Natural killer cell (primary cell): ENCODE data around the gene PNKP. TPM values are rescaled to one million over a fixed set of nuclear protein-coding genes. Genes with fewer than 3 reads are reported as not detected.

ENCODE experiments used
- ATAC-seq, 3 donors: fragments of 150-1000 bp in 2 of 3; fragments of 200-7000 bp in 1 of 3; cut with Tn5 transposase; 1 replicate in 1 of 3; 2 replicates in 2 of 3; pipeline ENCODE4 v1.10.0; 2021; ENCODE audit warnings: mild to moderate bottlenecking in 2 of 3, moderate library complexity in 2 of 3
- DNase-seq, 2 donors: peaks; one replicate each; pipeline versions ENCODE4 v3.0.0 to v3.0.0-alpha.2; 2013 to 2021; ENCODE audit warnings: mixed read lengths in 1 of 2
- H3K27ac ChIP-seq: one replicate; pipeline ENCODE4 v1.5.1; 2013; ENCODE audit warnings: mild to moderate bottlenecking, low read length
- H3K27me3 ChIP-seq: one replicate; pipeline ENCODE4 v1.6.1; 2013; ENCODE audit warnings: low read length; ENCODE audit not compliant: control insufficient read depth, insufficient read depth
- H3K36me3 ChIP-seq: one replicate; pipeline ENCODE4 v1.6.1; 2013; ENCODE audit warnings: low read length; ENCODE audit not compliant: control insufficient read depth, insufficient read depth
- H3K4me1 ChIP-seq: one replicate; pipeline ENCODE4 v1.6.1; 2013; ENCODE audit warnings: low read length; ENCODE audit not compliant: control insufficient read depth, insufficient read depth
- H3K4me3 ChIP-seq: one replicate; pipeline ENCODE4 v1.5.1; 2013; ENCODE audit warnings: low read length
- H3K9me3 ChIP-seq: one replicate; pipeline ENCODE4 v1.6.1; 2013; ENCODE audit warnings: low read length; ENCODE audit not compliant: control insufficient read depth, insufficient read depth
- H3K27ac Mint-ChIP-seq, 2 donors: one replicate each; pipeline ENCODE4 v1.8.0; 2022; ENCODE audit warnings: mild to moderate bottlenecking in 2 of 2, mixed read lengths in 2 of 2, moderate library complexity in 1 of 2
- H3K27me3 Mint-ChIP-seq, 2 donors: one replicate each; pipeline ENCODE4 v1.8.0; 2022; ENCODE audit warnings: low read depth in 2 of 2, mixed read lengths in 2 of 2
- H3K36me3 Mint-ChIP-seq: one replicate; pipeline ENCODE4 v1.8.0; 2022; ENCODE audit warnings: mixed read lengths
- H3K4me1 Mint-ChIP-seq, 2 donors: one replicate each; pipeline ENCODE4 v1.8.0; 2022; ENCODE audit warnings: mixed read lengths in 2 of 2
- H3K4me3 Mint-ChIP-seq: one replicate; pipeline ENCODE4 v1.8.0; 2022; ENCODE audit warnings: mild to moderate bottlenecking, moderate library complexity, mixed read lengths
- H3K9me3 Mint-ChIP-seq, 2 donors: one replicate each; pipeline ENCODE4 v1.8.0; 2022; ENCODE audit warnings: mixed read lengths in 2 of 2
- CTCF ChIP-seq: fragments of 200-600 bp; IDR thresholded peaks from one replicate; pipeline ENCODE4 v1.8.0; 2022; ENCODE audit warnings: antibody characterized with exemption
- WGBS: methylation state at CpG from one replicate; pipeline ENCODE4 v1.1.7; 2013; ENCODE audit warnings: missing lambda C conversion rate; ENCODE audit not compliant: insufficient coverage; 5-methylcytosine and 5-hydroxymethylcytosine counted together
- intact Hi-C: fragments of 100-400 bp; cut with micrococcal nuclease; formaldehyde crosslinking; loops from one replicate; pipeline ENCODE4 v1.14.2; 2022
- total RNA-seq, 4 donors: library from RNA; stranded (reverse); fragments of 120-200 nt in 1 of 4; gene quantifications; one replicate each; pipeline versions ENCODE4 v1.2.3 to v1.2.4, GENCODE V29; 2013 to 2022

The PNKP gene
- total RNA-seq, 3 donors from 2014 or later (not counting 1 experiment from before 2014, with no cell fraction given) = 228 to 253 (median 243) TPM

DNA sequence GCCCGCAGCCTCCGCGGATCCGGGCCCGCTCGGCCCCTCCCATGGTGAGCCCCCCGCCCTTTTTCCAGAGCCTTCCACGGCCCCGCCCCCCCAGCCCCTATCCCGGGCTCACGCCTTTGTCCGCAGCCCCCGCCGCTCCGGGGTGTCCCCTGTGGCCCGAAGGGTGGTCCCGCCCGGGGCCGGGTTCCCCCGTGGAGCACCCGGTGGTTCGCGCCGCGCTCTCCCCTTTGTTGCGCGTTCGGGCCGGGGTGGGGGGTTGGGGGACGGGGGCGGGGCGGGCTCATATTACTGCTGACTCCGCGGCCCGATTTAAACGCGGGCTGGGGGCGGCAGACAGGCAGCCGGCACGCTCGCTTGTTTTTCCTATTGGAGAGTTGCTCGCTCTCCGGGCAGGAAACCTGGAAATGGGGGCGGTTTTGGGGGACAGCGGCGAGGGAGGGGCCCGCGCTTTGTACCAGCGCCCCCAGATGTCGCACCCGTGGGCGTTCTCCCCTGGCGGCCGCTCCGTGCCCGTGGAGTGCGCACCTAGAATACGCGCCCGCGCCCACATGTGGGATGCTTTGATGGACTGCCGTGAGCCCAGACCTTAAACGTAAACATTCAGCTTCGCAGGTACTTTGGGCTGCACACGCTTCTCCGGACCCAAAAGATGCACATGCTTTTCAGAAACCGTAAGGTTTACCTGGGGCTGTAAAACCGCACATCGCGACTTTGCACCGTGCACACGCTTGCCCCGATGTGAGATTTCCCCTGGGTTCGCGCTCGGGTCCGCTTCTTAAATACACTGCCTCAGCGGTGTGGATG is 15.7 kb downstream of the PNKP start:
- intact Hi-C loops = loop anchor here (2.0 kb wide), 2 partner anchors 15 to 33 kb away; partner anchors contain the start of genes MED25 and PNKP
- Histone ChIP-seq H3K36me3 (peaks cover 3% of the 10 kb centered on the region), H3K4me1 (peaks cover 31% of the 10 kb centered on the region), H3K27me3 (no peaks in the 10 kb centered on the region), H3K4me3 (peak overlapping the region; percentile 40), H3K27ac (no peak overlapping the region), H3K9me3 (no peaks in the 10 kb centered on the region)
- WGBS = 2% methylated on average over 73 of the region's 78 CpGs
- DNase-seq = peak in 1 of 2 donors; percentile 60
- Mint-ChIP-seq H3K27me3 (no peaks in the 10 kb centered on the region), H3K36me3 (no peaks in the 10 kb centered on the region), H3K4me1 (peaks cover 30 to 33% of the 10 kb centered on the region in 2 donors), H3K4me3 (peak overlapping the region; percentile 80), H3K27ac (peak overlapping the region; percentile 56 to 95), H3K9me3 (no peaks in the 10 kb centered on the region)
- no peak for ATAC-seq
- TF ChIP-seq CTCF = no peak

DNA sequence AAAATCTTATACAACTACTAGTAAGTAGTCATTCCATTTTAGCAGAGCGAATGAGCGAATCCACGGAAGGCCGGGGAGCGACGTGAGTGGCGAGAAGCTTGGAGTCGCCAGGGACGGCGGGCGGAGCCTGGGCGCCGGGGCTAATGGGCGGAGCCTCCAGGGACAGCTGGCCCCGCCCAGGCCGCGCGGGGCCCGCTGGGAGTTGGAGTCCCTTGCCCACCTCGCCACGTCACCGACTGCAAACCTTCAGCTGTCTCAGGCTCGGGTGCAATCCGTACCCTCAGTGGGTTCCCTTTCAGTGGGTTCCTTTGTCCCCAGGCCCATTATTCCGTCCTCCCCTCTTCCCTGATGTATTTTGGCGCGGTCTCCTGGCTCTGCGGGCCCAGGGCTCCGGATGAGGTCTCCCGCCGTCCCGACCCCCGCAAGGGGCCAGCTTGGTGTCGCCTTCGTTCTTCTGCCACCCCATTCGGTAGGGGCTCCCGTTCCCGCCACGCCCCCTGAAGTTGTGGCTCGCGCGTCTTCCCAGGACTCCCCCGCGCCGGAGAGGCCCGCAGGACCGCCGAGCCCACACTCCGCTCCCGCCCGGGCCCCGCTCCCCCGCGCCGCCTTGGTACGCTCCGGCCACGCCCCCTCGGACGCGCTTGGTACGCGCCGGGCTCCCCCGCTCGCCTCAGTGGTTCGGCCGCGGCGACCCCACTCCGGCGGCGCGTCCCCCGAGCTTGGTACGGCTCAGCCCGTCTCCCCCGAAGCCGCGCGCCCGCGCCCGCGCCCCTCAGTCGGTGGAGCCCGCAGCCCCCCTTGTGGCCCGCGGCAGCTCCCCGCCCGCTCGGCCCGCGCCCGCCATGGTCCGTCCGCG is 16.7 kb downstream of the PNKP start, which contains the start of gene PTOV1:
TSS of gene PTOV1 (plus strand) at position 673 of the 856 bp plus-strand sequence.
- H3K9me3 ChIP-seq = no peaks in the 10 kb centered on the region
- DNase-seq = peak; percentile 92 to 95
- peak within 1 kb of the TSS; percentile 93 for H3K4me3 Mint-ChIP-seq
- peak within 1 kb of the TSS; percentile 94 for H3K27ac ChIP-seq
- TF ChIP-seq CTCF = no peak
- H3K9me3 Mint-ChIP-seq = no peaks in the 10 kb centered on the region
- H3K4me1 ChIP-seq = peaks cover 31% of the 10 kb centered on the region
- peak; percentile 90 to 96 (median 91) for ATAC-seq
- H3K27me3 Mint-ChIP-seq = no peaks in the 10 kb centered on the region
- peak within 1 kb of the TSS; percentile 77 for H3K4me3 ChIP-seq
- H3K36me3 Mint-ChIP-seq = no peaks in the 10 kb centered on the region
- H3K27me3 ChIP-seq = no peaks in the 10 kb centered on the region
- 2% methylated on average over 98 of the region's 98 CpGs for WGBS
- H3K27ac Mint-ChIP-seq = peak within 1 kb of the TSS; percentile 86 to 95
- peaks cover 30 to 33% of the 10 kb centered on the region in 2 donors for H3K4me1 Mint-ChIP-seq
- intact Hi-C loops = loop anchor here (1.0 to 2.0 kb wide), 2 partner anchors 32 to 84 kb away; partner anchors contain the start of gene MED25
- H3K36me3 ChIP-seq = peaks cover 3% of the 10 kb centered on the region

GRCh38 chr19:49850221-49850486 is 17.2 kb downstream of the PNKP start:
- Mint-ChIP-seq H3K27me3 (no peaks in the 10 kb centered on the region), H3K4me3 (peak overlapping the region; percentile 93), H3K9me3 (no peaks in the 10 kb centered on the region), H3K36me3 (no peaks in the 10 kb centered on the region), H3K27ac (peak overlapping the region; percentile 86 to 95), H3K4me1 (peaks cover 30 to 33% of the 10 kb centered on the region in 2 donors)
- intact Hi-C loops = loop anchor here (1.0 to 2.0 kb wide), 2 partner anchors 31 to 84 kb away; partner anchors contain the start of gene MED25
- 63% methylated on average over 12 of the region's 12 CpGs for WGBS
- Histone ChIP-seq H3K9me3 (no peaks in the 10 kb centered on the region), H3K27me3 (no peaks in the 10 kb centered on the region), H3K4me3 (peak overlapping the region; percentile 77), H3K36me3 (peaks cover 3% of the 10 kb centered on the region), H3K27ac (peak overlapping the region; percentile 94), H3K4me1 (peaks cover 31% of the 10 kb centered on the region)
- no peak for DNase-seq
- TF ChIP-seq CTCF = no peak
- ATAC-seq = no peak
